ENCODE data around the gene LRFN5. TPM values are rescaled to one million over a fixed set of nuclear protein-coding genes. Genes with fewer than 3 reads are reported as not detected.
"Not testable (repeated sequence)": the region's sequence is repeated elsewhere in the genome, so short reads cannot be mapped to it uniquely, and the experiment has no call there.

The LRFN5 gene
- total RNA-seq, 1 experiment from 2014 or later = not detected

GRCh38 chr14:41739203-41739602 lies 132.5 kb downstream of the LRFN5 start:
- Mint-ChIP-seq H3K27ac (ENCODE audit: unreplicated experiment) (no peak overlapping the region), H3K4me3 (ENCODE audit: low read depth, unreplicated experiment) (no peak overlapping the region), H3K4me1 (ENCODE audit: low read depth, unreplicated experiment) (no peaks in the 10 kb centered on the region), H3K27me3 (ENCODE audit: unreplicated experiment) (no peaks in the 10 kb centered on the region), H3K9me3 (ENCODE audit: low read depth, unreplicated experiment) (peaks cover 9% of the 10 kb centered on the region), H3K36me3 (ENCODE audit: insufficient read depth, unreplicated experiment) (no peaks in the 10 kb centered on the region)
- no peak for DNase-seq
- CTCF ChIA-PET = no interaction called here
- intact Hi-C loops (cut with micrococcal nuclease; ENCODE audit: unreplicated experiment) = no loop called here
- BruUV-seq (replicated peaks) = no TSS peak
- TF ChIP-seq CTCF (IDR thresholded peaks at IDR 0.05; ENCODE audit: unreplicated experiment) = no peak

DNA sequence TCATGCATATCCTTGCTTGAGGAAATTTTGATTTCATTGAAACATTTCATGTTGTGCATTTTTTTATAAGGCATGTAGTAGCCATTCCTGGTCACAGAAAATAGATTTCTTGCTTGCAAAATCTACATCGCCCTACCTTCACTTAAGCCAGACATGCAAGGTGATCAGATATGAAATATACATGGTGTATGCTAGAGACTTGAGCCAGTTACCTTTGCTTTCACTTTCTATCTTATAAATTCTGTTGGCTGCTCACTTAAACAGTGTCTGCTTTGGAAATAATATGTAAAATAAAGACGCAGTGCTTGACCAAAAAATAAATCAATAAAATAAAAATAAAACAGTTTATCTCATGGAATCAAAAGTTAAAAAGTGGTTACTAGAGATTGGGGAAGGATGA lies 136.5 kb downstream of the LRFN5 start:
- TF ChIP-seq CTCF (IDR thresholded peaks at IDR 0.05; ENCODE audit: unreplicated experiment) = no peak
- no peaks in the 10 kb centered on the region for H3K36me3 Mint-ChIP-seq (ENCODE audit: insufficient read depth, unreplicated experiment)
- no peak for DNase-seq
- no peaks in the 10 kb centered on the region for H3K4me1 Mint-ChIP-seq (ENCODE audit: low read depth, unreplicated experiment)
- no peaks in the 10 kb centered on the region for H3K27me3 Mint-ChIP-seq (ENCODE audit: unreplicated experiment)
- CTCF ChIA-PET = no interaction called here
- H3K4me3 Mint-ChIP-seq (ENCODE audit: low read depth, unreplicated experiment) = no peak overlapping the region
- no peak overlapping the region for H3K27ac Mint-ChIP-seq (ENCODE audit: unreplicated experiment)
- intact Hi-C loops (cut with micrococcal nuclease; ENCODE audit: unreplicated experiment) = no loop called here
- H3K9me3 Mint-ChIP-seq (ENCODE audit: low read depth, unreplicated experiment) = peaks cover 11% of the 10 kb centered on the region
- no TSS peak for BruUV-seq (replicated peaks)

DNA sequence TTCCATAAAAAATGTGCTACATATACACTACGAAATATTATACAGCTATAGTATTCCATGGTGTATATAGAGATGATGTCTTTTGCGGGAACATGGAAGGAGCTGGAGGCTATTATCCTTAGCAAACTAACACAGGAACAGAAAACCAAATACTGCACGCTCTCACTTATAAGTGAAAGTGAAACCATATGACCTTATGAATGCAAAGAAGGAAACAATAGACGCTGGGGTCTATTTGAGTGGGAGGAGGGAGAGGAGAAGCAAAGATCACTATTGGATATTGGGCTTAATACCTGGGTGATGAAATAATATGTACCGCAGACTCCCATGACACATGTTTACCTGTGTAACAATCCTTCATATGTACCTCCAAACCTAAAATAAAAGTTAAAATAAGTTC lies 142.8 kb downstream of the LRFN5 start:
- CTCF ChIA-PET = no interaction called here
- peak overlapping the region; percentile 51 for H3K4me3 Mint-ChIP-seq (ENCODE audit: low read depth, unreplicated experiment)
- H3K27ac Mint-ChIP-seq (ENCODE audit: unreplicated experiment) = no peak overlapping the region
- H3K9me3 Mint-ChIP-seq (ENCODE audit: low read depth, unreplicated experiment) = peaks cover 3% of the 10 kb centered on the region
- TF ChIP-seq CTCF (IDR thresholded peaks at IDR 0.05; ENCODE audit: unreplicated experiment) = no peak
- intact Hi-C loops (cut with micrococcal nuclease; ENCODE audit: unreplicated experiment) = no loop called here
- H3K36me3 Mint-ChIP-seq (ENCODE audit: insufficient read depth, unreplicated experiment) = no peaks in the 10 kb centered on the region
- no peaks in the 10 kb centered on the region for H3K4me1 Mint-ChIP-seq (ENCODE audit: low read depth, unreplicated experiment)
- no TSS peak for BruUV-seq (replicated peaks)
- no peak for DNase-seq
- H3K27me3 Mint-ChIP-seq (ENCODE audit: unreplicated experiment) = no peaks in the 10 kb centered on the region

GRCh38 chr14:41750575-41750974 lies 143.9 kb downstream of the LRFN5 start:
- BruUV-seq (replicated peaks); H3K4me3 Mint-ChIP-seq (ENCODE audit: low read depth, unreplicated experiment); H3K27me3 Mint-ChIP-seq (ENCODE audit: unreplicated experiment); CTCF ChIA-PET; DNase-seq; H3K4me1 Mint-ChIP-seq (ENCODE audit: low read depth, unreplicated experiment); H3K9me3 Mint-ChIP-seq (ENCODE audit: low read depth, unreplicated experiment); H3K36me3 Mint-ChIP-seq (ENCODE audit: insufficient read depth, unreplicated experiment); intact Hi-C loops (cut with micrococcal nuclease; ENCODE audit: unreplicated experiment); H3K27ac Mint-ChIP-seq (ENCODE audit: unreplicated experiment): not testable (repeated sequence)

- TF ChIP-seq CTCF (IDR thresholded peaks at IDR 0.05; ENCODE audit: unreplicated experiment) = no peak
- DNase-seq = no peak
- Mint-ChIP-seq H3K4me1 (ENCODE audit: low read depth, unreplicated experiment) (no peaks in the 10 kb centered on the region), H3K27me3 (ENCODE audit: unreplicated experiment) (no peaks in the 10 kb centered on the region), H3K36me3 (ENCODE audit: insufficient read depth, unreplicated experiment) (no peaks in the 10 kb centered on the region), H3K27ac (ENCODE audit: unreplicated experiment) (no peak overlapping the region), H3K9me3 (ENCODE audit: low read depth, unreplicated experiment) (peaks cover 10% of the 10 kb centered on the region), H3K4me3 (ENCODE audit: low read depth, unreplicated experiment) (no peak overlapping the region)
- BruUV-seq (replicated peaks) = no TSS peak
- CTCF ChIA-PET = no interaction called here
- intact Hi-C loops (cut with micrococcal nuclease; ENCODE audit: unreplicated experiment) = no loop called here
Observed at GRCh38 chr14:41758011-41758665, 151.5 kb downstream of the LRFN5 start.

Data from Calu3 (cell line).